ENCODE results near the gene TNFRSF13B.

The TNFRSF13B gene

GRCh38 chr17:16935241-16935663 is 36.7 kb downstream of the TNFRSF13B start:
- DNase-seq, result no peak

- DNase-seq, result no peak
Observed at GRCh38 chr17:16934836-16935235, 37.1 kb downstream of the TNFRSF13B start.

DNA sequence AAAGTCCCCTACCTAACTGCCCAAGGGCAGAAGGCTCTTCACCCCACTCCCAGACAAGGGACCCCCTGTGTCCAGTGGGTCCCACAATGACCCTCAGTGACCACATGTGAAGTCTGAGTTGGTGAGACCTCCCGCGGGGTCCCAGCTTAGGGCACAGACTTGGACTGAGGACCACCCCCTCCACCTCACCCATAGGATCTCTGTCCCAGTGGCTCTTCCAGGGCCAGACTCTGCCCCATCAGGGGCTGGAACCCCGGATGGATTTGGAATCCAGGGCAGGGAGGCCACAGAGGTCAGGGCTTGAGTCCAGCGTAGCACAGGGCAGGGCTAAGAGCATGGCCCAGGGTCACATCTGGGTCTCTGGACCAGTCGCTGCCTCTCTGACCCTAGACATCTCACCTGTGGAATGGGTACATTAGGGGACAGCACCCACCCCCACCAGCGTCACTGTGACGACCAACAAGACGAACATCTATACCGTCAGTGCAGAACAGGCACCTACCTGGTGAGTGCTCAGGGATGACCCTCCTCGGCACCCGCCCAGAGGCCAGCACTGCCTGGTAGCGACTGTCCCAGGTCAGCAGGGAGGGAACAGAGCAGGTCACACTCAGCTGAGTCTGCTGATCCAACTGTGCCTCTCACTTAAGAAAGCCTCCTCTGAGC is 37.7 kb downstream of the TNFRSF13B start:
- no peak for DNase-seq

DNA sequence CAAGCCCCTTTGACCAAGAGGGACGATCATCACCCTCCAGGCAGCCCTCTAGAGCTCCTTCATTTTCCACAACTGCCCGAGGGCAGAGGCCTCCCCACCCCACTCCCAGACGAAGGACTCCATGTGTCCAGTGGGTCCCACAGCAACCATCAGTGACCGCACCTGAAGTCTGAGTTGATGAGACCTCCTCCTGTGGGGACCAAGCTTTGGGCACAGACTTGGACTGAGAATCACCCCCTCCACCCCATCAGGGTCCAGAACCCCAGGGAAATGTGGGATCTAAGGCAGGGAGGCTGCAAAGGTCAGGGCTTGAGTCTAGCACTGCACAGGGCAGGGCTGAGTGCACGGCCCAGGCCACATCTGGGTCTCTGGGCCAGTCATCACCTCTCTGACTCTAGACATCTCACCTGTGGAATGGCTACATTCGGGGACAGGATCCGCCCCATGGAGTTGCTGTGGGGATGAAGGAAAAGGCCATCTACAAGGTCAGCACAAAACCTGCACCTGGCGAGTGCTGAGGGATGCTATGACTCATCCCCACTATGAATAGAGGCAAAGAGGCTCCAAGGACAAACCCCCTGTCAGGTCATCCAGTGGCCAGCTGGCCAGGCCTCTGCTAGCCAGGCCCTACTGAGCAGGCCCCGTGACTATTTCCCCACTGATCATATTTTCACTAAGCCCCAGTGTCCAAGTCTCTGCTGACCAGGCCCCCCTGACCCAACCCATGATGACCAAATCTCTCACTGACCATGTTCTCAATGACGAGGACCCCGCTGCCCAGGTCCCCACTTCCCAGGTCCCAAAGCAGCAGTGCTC is 38.4 kb downstream of the TNFRSF13B start:
- no peak for DNase-seq

- DNase-seq, result no peak
Observed at GRCh38 chr17:16932611-16933010, 39.3 kb downstream of the TNFRSF13B start.

DNA sequence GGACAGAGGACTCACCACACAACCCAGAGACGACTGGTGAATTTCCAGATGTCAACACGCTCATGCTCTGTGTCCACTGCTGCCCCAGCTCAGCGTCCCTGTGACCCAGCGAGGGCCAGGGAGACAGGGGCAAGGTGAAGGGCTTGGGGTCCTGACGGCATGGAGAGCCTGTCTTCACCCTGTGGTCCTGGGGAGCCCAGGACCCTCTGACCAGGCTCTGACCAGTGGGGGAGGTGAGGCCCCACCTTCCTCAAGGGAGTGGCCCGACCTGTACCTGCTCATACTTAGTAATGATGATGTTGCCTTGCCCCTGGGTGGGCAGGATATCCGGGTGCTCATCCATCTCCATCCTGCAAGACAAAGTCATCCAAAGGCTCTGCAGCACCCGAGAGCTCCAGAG is 39.8 kb downstream of the TNFRSF13B start:
- DNase-seq, result no peak

GRCh38 chr17:16931318-16932060 is 40.4 kb downstream of the TNFRSF13B start:
- no peak for DNase-seq

DNA sequence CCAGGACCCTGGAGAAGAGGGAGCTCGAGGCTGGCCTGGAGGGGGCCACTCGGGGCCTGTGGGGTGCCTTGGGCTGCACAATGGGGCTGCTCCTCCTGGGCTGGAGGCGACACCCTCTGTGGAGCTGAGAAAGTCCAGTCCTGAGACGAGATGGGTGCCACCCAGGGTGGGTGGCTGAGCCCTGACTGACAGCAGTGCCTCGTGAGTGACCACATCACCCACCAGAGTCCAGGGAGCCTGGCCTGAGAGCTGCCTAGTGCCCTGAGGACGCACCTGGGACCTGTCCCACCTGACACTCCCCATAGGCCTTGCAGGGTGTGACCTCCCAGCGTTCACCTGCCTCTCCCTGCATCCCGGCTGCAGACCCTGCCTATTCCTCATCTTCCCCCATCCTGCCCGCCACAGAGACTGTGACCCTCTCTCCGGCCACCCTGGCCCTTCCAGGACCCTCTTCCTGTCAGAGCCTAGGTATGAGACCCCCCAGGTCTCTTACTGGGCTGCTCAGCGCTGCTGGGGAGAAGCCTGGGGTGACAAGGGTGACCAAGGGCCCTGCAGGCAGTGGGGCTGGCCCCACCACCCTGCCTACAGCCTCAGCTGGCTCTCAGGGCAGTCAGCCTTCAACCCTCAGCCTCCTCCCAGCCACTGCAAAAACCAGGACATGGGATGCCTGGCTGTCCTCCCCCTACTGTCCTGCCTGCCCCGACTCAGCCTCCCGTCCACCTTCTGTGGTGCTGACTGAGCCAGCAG is 41.2 kb downstream of the TNFRSF13B start:
- no peak for DNase-seq

- no peak for DNase-seq
Observed at GRCh38 chr17:16929757-16930520, 42.0 kb downstream of the TNFRSF13B start.

DNA sequence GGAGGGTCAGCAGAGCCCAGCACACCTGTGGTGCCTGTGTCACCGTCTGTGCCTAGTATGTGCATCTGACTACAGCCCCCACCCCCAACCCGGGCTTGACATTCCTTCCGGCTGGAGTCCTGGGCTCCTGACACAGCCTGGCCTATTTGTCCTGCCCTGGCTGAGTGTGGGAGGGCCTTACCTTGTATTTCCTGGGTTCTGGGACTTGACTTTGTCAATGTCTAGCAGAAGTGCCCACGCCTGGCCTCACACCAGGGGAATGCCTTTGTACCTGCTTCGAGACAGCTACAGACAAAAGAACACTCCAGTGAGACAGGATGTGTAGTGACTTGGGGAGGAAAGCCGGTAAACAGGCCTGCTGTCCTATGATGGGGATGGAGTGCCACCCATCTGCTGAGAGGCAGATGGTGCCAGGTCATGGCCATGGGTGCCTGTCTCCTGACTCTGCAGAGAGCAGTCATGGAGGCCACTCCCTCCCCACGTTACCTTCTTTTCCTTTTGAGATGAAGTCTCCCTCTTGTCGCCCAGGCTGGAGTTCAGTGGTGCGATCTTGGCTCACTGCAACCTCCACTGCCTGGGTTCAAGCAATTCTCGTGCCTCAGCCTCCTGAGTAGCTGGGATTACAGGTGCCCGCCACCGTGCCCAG is 42.8 kb downstream of the TNFRSF13B start:
- no peak for DNase-seq

DNA sequence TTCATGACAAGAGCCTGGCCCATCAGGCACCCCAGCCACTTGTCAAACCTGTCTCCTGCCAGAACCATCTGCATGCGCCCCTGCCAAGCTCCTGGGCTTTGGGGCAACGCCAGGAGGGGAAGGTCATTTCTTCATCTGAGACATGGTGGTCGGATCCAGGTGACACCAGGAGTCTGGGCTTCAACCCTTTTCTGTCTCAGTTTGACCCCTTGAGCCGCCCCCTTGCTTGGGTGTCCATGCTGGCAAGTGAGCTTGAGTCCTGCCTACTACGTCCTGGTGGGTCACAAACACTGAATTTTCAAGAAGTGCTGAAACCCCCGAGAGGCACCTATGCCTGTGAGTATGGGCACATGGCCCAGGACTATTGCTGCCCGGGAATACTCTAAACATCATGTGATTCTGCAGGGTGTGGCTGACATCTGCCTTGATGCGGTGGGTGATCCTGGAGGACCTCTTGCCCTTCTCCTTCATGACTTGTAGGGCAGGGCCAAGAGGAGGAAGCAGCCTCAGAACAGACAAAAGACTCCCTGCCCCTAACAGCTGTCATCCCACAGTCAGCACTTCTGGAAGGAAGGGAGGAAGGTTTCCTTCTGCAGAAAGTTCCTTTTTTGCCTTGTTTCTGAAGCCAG is 43.4 kb downstream of the TNFRSF13B start:
- no peak for DNase-seq

GRCh38 chr17:16927641-16928321 is 44.1 kb downstream of the TNFRSF13B start:
- no peak for DNase-seq

GRCh38 chr17:16926571-16927451 is 45.1 kb downstream of the TNFRSF13B start:
- DNase-seq, result no peak

- no peak for DNase-seq
Observed at GRCh38 chr17:16926061-16926511, 45.8 kb downstream of the TNFRSF13B start.

DNA sequence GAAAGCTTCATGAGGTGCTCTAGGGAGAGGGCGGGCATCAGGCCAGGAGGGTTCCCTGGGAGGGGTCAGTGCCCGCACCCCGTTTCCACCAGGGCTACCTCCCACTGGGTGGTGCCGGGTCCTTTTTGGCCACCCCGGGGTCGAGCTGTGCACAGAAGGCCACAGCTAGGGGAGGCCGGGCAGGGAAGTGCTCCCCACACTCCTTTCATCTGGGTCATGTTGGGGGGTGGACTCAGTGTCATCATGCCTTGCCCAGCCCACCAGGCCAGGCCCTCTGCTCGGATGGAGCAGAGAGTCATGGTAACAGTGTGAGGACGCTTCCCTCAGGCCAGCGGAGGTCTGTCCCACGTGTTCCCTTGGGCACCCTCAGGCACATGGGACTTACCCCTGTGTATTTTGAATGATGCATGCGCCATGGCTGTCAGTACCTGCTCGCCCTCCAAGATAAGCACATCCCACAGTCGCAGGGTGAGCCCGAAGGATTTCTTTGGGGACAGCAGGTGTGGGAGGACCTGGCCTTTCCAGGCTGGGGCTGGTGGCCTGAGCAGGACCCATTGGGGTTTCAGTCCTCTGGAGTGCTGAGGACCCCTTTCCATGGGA is 46.4 kb downstream of the TNFRSF13B start:
- DNase-seq, result no peak

GRCh38 chr17:16924696-16925440 is 47.0 kb downstream of the TNFRSF13B start:
- no peak for DNase-seq

- DNase-seq, result no peak
Observed at GRCh38 chr17:16923904-16924695, 47.8 kb downstream of the TNFRSF13B start.
